G401 (cell line): ENCODE results near the gene REV3L. TPM values are rescaled to one million over a fixed set of nuclear protein-coding genes. Genes with fewer than 3 reads are reported as not detected.
A peak's percentile ranks its signal among the peaks of the same experiment; 100 is the strongest.

Experiments used
- DNase-seq: peaks from one replicate; pipeline ENCODE4 v3.0.0-alpha.2; 2015; ENCODE audit warnings: low spot score
- in situ Hi-C: cut with HindIII; loops from 2 replicates; pipeline ENCODE4 v1.10.0; 2016; ENCODE audit warnings: low sequenced_read_pairs, mixed read lengths
- total RNA-seq: library from RNA; depleted of rRNA; stranded (reverse); fragments of >200 nt; shearing (Covaris generic); gene quantifications from 2 replicates; pipeline ENCODE4 v1.2.3, GENCODE V29; 2014

The REV3L gene
- total RNA-seq, 1 experiment from 2014 or later: 13.7 TPM

DNA sequence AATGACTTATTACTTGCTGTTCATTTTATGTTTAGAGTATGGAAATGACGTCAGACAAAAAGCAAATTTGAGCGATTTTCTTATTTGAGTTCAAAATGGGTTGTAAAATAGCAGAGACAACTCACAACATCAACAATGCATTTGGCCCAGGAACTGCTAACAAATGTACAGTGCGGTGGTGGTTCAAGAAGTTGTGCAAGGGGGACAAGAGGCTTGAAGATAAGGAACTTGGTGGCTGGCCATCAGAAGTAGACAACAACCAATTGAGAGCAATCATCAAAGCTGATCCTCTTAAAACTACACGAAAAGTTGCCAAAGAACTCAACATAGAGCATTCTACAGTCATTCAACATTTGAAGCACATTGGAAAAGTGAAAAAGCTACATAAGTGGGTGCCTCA, 43.8 kb downstream of the REV3L start:
- in situ Hi-C loops: no loop called here
- DNase-seq: no peak

DNA sequence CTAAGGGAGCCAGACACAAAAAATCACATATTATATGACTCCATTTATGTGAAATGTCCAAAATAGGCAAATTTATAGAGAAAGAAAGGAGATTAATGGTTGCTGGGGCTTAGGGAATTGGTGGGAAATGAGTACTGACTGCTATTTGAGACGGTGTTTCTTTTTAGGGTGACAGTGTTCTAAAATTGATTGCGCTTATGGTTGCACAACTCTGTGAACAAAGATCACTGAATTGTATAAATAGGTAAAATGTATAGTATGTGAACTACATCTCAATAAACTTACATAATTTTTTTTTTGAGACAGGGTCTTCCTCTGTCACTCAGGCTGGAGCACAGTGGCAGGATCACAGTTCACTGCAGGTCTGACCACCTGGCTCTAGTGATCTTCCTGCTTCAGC, 45.4 kb downstream of the REV3L start:
- in situ Hi-C loops: no loop called here
- DNase-seq: no peak

DNA sequence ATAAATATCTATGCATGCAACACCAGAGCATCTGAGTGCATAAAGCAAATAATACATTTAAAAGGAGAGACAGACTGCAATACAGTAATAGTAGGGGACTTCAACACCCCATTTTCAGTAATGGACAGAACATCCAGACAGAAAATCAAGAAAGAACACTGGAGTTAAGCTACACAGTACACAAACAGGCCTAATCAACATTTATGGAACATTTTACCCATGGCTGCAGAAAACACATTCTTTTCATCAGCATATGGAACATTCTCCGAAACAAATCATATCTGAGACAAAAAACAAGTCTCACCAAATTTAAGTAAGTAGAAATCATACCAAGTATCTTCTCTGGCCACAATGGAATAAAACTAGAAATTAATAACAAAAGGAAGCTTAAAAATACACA, 50.5 kb downstream of the REV3L start:
- no peak for DNase-seq
- in situ Hi-C loops: no loop called here

DNA sequence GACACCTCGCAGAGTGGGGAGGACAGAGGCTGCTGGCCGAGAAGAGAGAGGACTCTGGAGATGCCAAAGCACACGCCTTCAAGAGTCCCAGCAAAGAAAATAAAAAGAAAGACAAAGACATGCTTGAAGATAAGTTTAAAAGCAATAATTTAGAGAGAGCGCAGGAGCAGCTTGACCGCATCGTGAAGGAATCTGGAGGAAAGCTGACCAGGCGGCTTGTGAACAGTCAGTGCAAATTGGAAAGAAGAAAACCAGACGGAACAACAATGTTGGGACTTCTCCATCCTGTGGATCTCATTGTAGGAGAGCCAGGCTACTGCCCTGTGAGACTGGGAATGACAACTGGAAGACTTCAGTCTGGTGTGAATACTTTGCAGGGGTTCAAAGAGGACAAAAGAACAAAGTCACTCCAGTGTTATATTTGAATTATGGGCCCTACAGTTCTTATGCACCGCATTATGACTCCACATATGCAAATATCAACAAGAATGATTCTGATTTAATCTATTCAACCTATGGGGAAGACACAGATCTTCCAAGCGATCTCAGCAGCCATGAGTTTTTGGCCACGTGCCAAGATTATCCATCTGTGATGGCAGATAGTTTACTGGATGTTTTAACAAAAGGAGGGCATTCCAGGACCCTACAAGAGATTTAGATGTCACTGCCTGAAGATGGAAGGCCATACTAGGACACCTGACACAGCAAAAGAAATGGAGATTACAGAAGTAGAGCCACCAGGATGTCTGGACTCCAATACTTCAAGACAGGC, 52.2 kb downstream of the REV3L start:
- no peak for DNase-seq
- in situ Hi-C loops: no loop called here

DNA sequence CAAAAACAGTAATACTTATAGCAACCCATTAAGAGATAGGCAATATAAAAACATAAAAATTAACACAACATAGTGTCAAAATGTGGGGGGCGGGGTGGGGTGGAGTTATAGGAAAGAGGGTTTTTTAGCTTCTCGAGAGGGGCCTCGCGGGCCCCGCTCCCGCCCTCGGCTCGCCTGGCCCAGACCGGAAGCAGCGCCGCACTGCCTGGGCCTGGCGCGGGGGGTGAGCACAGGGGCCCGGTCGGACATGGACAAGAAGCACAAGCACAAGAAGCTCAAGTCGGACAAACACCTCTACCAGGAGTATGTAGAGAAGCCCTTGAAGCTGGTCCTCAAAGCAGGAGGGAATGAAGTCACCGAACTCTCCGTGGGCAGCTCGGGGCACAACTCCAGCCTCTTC, 53.4 kb downstream of the REV3L start:
- DNase-seq: no peak
- in situ Hi-C loops: no loop called here

DNA sequence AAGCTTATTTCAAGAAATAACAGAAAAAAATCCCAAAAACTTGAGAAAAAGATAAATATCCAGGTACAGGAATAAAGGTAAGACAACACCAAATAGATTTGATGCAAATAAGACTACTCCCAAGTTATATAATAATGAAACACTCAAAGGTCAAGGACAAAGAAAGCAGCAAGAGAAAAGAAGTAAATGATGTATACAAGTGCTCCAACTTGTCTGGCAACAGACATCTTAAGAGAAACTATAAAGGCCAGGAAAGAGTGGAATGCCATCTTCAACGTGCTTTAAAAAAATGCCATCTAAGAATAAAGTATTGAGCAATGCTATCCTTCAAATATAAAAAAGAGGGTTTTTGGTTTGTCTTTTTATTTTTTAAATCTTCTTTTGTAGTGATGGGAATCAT, 54.2 kb downstream of the REV3L start:
- in situ Hi-C loops: no loop called here

DNA sequence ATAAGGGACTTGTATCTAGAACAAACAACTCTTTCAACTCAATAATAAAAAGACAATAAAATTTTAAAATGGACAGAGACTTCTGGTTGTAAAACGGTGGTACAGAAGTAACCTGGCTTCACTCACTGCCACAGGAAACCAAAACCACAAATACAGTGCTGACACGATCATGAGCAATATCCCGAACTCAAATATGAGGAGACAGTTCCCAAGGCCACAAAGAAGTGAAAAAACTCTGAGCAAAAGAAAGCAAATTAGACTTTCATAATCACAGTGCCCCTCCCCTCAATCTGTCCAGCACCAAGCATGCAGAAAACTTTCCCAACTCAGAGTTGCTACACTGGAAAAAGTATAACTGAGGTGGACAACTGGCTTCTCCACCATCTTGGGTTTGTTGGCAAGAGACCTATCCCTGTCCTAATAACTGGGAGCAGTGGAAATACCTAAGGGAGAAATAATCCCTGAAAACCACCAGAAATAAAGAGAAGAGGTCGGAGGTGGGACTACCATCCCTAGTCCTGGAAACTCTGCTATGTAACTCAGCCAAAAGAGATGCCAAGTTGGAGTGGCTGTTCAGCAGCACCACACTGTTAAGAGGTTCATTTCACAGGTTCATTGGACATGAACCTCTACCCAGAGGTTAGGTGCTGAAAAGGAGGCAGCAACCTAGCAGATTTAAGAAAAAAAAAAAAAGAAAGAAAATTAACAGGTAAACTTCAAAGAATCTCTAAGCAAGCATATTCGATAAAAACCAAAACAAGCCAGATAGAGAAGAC, 55.5 kb downstream of the REV3L start:
- no peak for DNase-seq
- in situ Hi-C loops: no loop called here

More for the DNA sequence above, 54.2 kb downstream of the REV3L start:
- DNase-seq: no peak

DNA sequence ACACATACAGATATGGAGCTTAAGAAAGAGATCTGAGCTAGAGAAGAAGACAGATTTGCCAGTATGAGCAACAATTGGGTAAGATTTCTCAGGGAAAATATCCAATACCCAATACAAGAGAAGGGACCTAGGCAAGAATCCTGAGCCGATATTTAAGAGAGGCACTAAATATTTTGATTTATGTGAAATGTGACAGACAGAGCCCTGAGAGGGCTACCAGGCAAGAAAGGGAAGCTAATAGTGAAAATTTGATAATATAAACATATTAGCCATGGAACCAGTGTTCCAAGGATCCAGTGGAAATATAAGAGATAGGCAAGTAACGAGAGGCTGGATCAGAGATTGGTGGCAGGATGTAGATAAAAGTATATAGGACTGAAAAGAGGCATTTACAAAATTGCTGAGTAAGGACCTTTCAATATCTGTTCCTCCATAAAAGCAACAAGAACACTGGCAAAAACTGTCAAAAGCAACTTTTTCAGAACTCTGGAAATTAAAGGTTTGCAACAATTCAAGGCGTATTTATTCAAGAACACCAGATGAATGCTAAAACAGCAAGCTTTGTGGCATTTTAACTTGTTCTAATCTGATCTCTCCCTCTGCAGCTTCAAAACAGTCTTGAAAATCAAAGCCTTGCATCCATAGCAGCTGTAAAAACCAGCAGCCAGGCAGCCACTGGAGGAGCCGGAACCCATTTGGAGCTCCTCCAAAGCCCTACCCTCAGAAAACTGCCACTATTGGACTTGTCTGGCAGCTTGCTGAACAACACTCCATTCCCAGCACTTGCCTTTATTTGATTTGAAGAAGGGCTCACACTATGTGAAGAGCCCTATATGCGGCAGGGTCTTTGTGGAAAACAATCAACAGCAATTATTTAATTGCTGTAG, 58.8 kb downstream of the REV3L start:
- in situ Hi-C loops: no loop called here
- peak; percentile 58 for DNase-seq

DNA sequence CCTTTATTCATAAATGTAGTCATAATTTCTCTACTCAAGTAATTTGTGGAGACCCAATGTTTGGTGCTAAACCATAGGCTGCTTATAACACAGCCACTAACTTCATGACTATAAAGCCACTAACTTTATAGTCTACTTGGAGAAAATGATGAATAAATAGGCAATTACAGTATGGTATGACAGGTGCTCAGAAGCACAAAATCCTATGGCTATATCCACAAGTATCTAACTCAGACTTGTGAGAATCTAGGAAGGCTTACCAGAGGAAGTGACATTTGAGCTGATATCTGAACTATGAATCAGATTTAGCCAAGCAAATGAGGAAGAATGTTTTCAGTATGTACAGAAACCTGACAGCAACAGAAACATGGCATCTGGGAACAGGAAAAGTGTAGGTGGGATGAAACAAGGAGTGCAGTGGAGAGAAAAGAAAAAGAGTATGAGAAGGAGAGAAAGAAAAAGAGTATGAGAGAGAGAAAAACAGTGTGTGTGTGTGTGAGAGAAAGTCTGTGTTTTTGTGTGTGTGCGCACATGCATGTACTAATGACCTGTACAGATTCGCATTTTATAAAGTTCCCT, 59.9 kb downstream of the REV3L start:
- in situ Hi-C loops: no loop called here
- DNase-seq: no peak

DNA sequence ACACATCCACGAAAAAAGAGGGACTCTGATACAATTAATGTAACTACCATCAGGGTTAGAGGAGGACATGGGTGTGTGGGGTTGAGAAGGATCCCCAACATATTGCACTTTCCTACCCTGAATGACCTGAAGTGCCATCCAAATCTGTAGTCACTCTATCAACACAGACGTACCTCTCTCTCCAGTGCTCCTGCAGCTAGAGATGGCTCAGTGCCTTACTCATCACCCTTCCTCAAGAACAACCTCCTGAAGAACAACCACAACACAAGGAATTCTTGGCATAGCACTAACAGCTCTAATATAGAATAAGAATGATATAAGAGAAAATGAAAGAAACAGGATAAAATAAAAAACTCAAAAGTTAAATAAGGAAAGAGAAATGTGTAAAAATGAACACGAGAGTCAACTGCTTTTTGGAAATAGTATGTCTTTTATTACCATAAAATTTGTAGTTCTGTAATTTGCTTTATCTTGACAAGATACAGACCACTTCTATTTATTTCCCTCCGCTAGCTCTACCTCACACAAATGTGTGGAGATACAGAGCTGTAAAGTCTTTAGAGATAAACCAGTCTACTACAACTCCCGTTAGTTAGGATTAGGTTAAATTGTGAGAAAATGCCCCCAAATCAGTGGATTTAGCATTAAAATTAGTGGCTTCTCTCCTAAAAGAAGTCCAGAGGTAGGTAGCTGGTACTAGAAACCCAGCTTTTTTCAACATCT, 63.9 kb downstream of the REV3L start:
- in situ Hi-C loops: no loop called here
- peak; percentile 68 for DNase-seq

DNA sequence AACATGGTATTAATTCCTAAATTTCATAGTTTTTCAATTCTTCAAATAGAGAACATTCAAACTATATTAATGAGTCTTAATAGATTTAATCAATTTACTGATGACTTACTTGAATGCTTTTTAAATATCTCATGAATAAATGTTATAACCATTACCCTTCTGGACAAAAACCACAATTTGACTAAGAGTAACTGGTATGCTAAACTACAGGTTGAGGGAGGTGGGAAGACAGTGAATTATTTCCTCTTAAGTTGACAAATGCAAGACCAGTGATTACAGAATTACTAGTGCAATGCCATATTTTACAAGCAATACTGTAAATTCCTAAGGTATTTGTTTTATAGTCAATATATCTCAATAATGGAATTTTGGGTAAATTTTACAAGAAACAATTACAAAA, 65.1 kb downstream of the REV3L start:
- in situ Hi-C loops: no loop called here
- peak; percentile 38 for DNase-seq

DNA sequence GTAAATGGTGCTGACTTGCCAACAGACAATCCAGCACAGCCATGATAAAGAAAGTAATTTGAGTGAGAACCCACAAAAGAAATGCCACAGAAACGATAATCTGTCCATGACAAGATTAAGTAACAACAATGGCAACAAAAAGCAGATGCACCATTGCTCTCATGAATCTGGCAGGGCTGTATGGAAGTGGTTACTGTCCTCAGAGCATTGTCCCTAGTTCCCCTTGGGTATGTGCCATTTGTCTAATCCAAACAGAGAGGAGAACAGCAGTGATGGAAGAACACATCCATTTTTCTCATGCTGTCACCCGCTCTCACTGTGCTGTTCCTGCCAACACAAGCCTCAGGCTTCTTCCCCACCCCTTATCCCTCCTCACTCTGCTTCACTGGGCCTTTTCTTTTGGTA, 65.8 kb downstream of the REV3L start:
- peak; percentile 97 for DNase-seq
- in situ Hi-C loops: no loop called here

DNA sequence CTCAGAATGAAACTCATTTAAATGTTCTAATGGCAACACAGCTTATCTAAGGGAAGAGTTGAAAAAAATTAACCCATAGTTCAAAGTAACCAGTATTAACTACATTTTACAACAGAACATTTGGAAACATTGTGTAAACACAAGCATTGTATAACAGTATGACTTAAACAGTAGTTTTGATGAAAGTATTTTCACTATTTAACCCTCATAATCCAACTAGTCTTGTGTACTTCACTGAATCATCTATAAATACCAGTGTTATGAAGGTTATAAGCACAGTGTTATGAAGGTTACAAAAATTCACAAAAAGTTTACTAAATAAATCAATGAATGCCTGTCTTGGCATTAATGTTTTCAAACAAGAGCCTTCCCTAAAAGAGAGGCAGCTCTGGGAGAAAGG, 66.5 kb downstream of the REV3L start:
- DNase-seq: peak; percentile 36
- in situ Hi-C loops: no loop called here

DNA sequence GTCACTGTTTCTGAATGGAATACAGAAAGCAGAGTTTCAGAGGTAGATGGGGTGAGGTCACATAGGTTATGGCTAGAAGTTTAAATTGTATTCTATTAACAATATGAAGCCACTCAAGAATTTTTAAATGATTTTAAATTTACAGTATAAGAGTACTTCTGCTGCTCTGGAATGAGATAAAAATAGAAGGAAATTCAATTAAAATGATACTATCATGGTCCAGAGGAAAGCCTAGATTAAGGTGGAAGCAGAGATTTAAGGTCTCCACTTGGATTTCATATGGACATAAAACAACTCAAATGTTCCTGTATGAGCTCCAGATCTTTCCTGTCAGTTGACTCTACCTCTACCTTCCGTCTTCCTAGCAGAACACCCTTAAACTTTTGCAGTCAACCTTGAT, 68.6 kb downstream of the REV3L start:
- in situ Hi-C loops: no loop called here
- DNase-seq: no peak

DNA sequence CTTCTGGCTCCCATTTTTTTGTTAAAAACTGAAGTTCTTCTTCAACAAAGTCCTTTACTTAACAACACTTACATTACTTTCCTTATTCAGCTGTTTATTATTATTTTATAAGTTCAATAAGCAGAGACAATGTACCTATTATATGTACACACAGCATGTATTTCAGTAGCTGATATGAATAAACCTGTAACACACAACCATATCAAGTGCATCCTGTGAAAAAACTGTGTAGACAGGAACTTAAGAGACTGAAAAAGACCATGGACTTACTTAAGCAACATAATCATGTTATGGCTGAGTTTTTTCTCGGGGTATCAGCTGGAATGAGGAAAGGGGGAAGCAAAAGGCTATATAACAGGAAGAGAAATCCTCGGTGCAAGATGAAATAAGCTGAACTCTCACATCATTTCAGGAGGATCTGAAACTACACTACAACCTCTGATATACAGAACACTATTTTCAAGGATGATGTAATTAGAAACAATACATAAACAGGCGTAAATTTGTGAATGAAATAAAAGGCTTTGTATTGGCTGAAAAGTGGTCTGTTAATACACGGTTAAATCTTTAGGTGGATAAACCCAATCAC, 70.9 kb downstream of the REV3L start:
- no peak for DNase-seq
- in situ Hi-C loops: no loop called here

DNA sequence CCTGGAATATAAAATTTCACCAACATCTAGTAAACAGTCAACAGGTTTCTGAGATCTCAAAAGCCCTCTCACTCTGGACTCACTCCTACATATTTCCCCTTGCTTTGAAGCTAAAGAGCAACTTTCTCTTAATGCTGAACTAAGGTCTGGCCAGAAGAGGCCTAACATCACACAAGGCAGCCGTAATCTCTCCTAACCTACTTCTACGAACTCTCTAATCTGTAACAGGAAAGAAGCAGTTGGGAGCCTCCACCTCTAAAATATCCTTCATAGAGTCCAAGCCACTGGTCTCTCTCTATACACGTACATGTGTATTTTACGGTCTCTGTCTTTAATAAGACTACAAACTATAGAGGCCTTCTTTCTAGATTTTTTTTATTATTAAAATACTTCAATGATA, 72.0 kb downstream of the REV3L start:
- in situ Hi-C loops: no loop called here
- no peak for DNase-seq

DNA sequence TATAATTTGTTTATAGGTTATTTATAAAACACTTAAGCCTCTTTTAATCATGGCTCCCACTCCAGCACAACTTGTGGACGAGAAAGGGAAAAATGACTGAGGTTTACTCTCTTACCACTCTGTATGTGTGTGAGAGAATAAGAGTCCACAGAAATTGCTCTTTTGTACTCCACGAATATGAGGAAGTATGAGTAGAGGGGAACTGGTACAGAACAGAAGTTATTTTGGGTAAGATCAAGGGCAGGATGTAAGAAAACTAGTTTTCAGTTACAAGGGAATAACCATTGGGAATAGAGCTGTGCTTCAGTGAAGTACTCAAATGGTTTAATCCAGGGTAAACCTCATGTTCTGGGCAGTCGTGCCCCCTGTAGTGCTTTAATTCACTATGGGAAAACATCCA, 72.6 kb downstream of the REV3L start:
- no peak for DNase-seq
- in situ Hi-C loops: no loop called here

DNA sequence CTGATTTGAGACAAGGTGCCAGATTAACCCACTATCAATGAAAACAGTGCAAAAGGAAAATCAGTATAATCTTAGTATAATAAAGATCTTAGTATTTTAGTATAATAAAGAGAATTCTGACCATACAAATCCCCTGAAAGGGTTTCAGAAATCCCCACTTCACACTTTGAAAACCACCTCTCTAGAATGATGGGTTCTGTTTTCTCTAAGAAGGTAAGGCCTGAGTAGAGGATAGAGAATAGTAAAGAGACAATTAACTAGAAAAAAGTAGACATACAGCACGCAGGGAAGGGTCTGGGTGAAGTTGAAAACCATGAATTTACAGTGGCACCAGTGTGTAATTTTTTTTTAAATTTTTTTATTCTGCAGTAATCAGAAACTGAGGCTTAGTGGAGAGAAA, 73.6 kb downstream of the REV3L start:
- no peak for DNase-seq
- in situ Hi-C loops: no loop called here

DNA sequence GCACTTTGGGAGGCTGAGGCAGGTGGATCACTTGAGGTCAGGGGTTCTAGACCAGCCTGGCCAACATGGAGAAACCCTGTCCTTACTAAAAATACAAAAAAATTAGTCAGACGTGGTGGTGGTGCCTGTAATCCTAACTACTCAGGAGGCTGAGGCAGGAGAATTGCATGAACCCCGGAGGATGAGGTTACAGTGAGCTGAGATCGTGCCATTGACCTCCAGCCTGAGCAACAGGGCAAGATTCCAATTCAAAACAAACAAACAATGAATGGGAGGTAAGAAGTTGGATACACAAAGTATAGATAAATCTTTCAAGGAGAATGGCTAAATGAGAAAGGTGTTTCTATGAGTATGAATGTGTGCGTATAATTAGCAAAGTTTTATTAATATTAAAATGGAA, 75.3 kb downstream of the REV3L start:
- in situ Hi-C loops: no loop called here
- DNase-seq: no peak
